Kidney capillary endothelial cell (primary cell): Measurements from ENCODE around the gene IL25.
"Not testable (repeated sequence)": the region's sequence is repeated elsewhere in the genome, so short reads cannot be mapped to it uniquely, and the experiment has no call there.

Experiments used
- DNase-seq: peaks from one replicate; pipeline ENCODE4 v3.0.0-alpha.2; 2018; ENCODE audit warnings: low spot score

Gene IL25

GRCh38 chr14:23372509-23372908, at the start of gene IL25:
Gene IL25 (plus strand): TSS chr14:23372809.
- no peak for DNase-seq

GRCh38 chr14:23323838-23324454, 48.7 kb upstream of the IL25 start:
- no peak for DNase-seq

DNA sequence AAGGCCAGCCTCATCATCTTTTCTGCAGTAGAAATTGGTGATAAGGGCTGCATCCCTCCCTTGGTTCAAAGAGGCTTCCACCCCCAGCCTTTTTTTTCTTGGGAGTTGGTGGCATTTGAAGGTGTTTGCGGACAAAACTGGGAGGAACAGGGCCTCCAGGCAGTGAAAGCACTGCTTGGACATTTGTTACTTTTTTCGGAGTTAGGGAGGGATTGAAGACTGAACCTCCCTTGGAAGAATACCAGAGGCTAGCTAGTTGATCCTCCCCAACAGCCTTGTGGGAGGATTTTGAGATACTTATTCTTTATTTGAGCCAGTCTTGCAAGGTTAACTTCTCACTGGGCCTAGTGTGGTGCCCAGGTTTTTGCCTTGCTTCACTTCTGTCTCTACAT, 48.2 kb upstream of the IL25 start:
- DNase-seq = no peak

- DNase-seq = no peak
Observed at GRCh38 chr14:23324993-23325392, 47.6 kb upstream of the IL25 start.

- DNase-seq = not testable (repeated sequence)
Observed at GRCh38 chr14:23325746-23326145, 46.9 kb upstream of the IL25 start.

DNA sequence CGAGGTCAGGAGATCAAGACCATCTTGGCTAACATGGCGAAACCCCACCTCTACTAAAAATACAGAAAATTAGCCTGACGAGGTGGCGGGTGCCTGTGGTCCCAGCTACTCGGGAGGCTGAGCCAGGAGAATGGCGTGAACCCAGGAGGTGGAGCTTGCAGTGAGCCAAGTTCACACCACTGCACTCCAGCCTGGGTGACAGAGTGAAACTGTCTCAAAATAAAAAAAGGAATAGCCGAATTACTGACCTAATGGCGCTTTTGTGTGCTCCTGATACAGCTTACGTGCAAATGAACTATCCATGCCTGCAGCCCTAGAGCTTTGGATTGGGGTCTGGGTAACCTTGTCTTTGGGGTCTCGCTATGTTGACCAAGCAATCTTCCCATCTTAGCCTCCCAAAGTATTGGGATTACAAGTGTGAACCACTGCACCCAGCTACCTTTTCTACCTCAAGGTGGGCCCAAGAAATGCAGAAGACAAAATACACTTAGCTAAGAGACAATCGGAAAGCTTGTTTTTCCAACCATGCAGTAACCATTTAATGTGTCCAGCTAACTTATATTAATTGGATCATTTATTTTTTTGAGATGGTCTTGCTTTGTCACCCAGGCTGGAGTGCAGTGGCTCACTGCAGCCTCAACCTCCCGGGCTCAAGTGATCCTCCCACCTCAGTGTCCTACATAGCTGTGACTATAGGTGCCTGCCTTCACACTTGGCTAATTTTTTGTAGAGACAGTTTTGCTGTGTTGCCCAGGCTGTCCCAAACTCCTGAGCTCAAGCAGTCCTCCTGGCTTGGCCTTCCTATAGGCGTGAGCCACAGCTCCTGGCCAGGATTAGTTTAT, 45.9 kb upstream of the IL25 start:
- no peak for DNase-seq

GRCh38 chr14:23327947-23328744, 44.5 kb upstream of the IL25 start:
- DNase-seq = peak; percentile 72

- no peak for DNase-seq
Observed at GRCh38 chr14:23335623-23336022, 37.0 kb upstream of the IL25 start.

DNA sequence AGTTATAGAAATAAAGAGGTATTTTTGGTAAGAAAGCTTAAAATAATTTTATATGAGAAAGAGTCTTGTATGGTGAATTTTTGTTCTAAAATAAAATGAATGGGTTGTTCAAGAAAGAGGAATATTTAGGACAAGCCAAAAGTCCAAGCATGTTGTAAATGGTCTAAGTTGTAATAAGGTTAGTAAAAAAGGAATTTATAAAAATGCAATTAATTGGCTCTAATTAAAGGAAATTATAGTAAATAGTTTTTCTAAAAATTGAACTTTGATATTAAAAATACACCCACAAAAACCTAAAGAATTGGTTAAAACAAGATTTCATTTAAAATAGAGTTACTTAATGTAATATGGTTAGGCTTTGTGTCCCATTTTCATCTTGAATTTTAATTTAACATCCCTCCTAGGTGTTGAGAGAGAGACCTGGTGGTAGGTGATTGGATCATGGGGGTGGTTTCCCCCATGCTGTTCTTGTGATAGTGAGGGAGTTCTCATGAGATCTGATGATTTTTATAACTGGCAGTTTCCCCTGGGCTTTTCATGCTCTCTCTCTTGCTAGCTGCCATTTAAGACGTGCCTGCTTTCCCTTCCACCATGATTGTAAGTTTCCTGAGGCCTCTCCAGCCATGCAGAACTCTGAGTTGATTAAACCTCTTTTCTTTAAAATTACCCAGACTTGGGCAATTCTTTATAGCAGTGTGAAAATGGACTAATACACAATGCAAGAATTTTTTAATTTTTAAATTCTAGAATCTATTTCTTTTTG, 32.9 kb upstream of the IL25 start:
- no peak for DNase-seq

DNA sequence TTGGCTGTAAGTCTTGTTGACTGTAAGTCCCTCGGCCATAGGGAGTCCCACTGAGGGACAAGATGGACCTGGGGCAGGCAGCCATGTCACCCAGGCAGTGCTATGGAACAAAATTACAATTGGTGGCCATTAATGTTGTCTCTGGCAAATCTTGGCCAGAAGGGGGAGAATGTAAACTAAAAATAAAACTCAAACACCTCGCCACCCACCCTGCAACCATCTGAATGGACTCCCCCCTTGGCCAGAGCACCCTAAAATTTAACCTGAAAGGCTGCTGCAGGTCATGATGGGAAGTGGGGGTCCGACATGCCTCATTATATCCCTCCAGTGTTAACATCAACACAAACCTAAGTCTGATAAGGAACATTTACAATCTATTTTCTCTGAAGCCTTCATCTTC, 28.1 kb upstream of the IL25 start:
- DNase-seq = no peak

- no peak for DNase-seq
Observed at GRCh38 chr14:23345987-23346692, 26.5 kb upstream of the IL25 start.

GRCh38 chr14:23346693-23347405, 25.8 kb upstream of the IL25 start:
- DNase-seq = no peak

DNA sequence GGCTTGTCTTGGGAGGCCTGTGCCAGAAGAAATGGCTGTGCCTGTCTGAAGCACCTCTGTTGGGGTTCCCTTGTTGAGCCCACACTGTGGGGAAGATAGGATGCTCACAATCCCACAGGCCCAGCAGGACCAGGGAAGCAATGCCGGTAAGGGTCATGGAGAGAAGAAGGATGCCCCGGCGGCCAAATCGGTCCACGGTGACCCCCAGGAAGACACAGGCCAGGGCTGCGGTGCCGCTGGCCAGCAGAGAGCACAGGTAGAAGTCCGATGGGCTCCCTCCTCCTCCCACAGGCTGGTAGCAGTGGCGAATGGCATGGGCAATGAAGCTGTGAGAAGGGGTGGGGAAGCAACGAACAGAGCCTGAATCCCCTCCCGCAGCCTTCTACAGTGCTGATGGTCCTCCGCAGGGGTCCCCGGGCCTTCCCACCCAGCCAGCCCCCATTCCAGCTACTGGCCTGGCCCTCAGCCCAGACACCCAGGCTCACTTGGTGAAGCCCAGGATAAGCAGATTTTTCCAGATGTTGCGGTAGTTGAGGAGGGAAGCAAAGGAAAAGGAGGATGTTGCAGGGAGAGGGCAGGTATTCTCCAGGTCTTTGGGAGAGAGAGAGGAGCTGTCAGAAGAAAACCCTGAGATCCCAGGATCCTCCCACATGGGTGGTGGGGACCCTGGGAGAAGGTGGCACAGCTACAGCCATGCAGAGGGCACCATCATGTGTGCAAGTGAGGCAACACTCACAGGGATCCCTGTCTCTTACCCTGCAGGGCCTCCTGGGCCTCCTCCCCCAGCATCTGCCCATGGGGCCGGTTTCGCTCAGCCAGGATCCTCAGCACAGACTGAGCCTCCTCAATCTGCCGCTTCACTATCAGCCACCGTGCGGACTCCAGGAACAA, 25.0 kb upstream of the IL25 start:
- DNase-seq = no peak

DNA sequence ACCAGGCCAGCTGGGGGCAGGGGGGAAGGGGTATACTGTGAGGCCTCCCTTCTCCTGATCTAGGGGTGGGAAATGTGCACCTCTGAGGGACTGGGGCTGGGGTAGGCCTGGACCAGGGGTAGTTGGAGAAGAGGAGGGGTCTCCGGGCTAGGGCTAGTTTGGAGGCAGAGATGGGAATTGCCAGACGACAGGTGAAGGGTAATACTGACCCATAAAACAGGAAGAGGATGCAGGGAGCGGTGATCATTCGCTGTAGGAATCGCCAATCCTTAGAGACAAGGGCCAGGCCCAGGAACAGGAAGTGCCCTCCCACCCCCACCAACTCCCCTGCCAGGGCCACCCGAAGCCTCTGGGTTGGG, 24.3 kb upstream of the IL25 start:
- no peak for DNase-seq

- DNase-seq = no peak
Observed at GRCh38 chr14:23349156-23349845, 23.3 kb upstream of the IL25 start.

GRCh38 chr14:23351681-23352505, 20.7 kb upstream of the IL25 start:
- no peak for DNase-seq

GRCh38 chr14:23352506-23353432, 19.8 kb upstream of the IL25 start, which contains the start of gene SLC22A17:
Gene SLC22A17 (minus strand): TSS chr14:23352887.
- peak; percentile 10 for DNase-seq
